ENCODE results near the gene BCL11B. TPM values are rescaled to one million over a fixed set of nuclear protein-coding genes. Genes with fewer than 3 reads are reported as not detected.

BCL11B gene
- total RNA-seq, 2 experiments from 2014 or later, result 62.1 to 66.2 TPM

DNA sequence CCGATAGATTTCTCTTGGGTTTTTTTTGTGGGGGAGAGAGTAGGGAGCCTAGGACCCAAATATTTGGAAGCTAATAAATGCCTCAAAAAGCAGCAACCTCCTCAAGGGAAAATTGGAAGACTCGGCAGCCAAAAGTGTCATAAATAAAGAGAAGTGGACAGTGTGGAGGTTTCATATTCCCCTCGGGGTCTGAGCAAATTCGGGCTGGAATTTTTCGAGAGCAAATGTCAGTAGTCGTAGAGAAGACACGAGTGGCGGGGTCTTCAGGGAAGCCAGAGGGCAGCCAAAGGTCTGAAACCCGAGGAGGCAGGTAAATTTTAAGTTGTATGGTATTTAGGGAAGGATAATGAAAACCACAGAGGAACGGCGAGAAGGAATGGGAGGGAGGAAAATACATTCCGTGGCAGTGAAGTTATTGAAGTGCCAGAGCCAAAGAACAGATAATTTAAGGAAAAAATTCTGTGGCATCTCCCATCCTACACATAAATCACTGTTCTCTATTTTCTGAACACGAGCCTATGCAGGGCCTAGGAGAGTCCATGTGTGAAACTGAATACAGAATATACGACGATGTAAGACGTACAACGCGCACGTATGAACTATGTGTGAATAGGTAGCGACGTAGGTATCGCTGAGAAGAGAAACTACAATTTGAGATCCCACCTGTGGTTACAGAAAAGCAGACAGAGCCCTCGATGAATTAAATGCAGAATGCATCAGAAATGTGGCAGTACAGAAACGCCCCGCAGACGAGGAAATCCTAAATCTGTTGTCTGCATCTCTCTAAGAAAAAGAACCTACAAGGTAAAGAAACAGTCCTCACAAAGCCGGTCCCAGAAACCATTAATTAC, 12.9 kb downstream of the BCL11B start:
- Mint-ChIP-seq H3K4me1 (peaks cover 96% of the 10 kb centered on the region), H3K36me3 (ENCODE audit: low read depth) (peaks cover 90% of the 10 kb centered on the region), H3K27me3 (no peaks in the 10 kb centered on the region), H3K9me3 (ENCODE audit: low read depth) (no peaks in the 10 kb centered on the region), H3K27ac (peak overlapping the region; percentile 99), H3K4me3 (peak overlapping the region; percentile 87)
- ATAC-seq (peak; percentile 42), DNase-seq (peak; percentile 59)
- ChIA-PET POLR2A (no interaction called here), CTCF (interaction anchor here (1.2 kb wide), 1 partner anchor 16 kb away, joined by 3 read pairs; no protein-coding TSS in a partner anchor)
- intact Hi-C loops (cut with DNase I, micrococcal nuclease), result loop anchor here (1.0 kb wide), 2 partner anchors 8 kb away; no protein-coding TSS in a partner anchor

DNA sequence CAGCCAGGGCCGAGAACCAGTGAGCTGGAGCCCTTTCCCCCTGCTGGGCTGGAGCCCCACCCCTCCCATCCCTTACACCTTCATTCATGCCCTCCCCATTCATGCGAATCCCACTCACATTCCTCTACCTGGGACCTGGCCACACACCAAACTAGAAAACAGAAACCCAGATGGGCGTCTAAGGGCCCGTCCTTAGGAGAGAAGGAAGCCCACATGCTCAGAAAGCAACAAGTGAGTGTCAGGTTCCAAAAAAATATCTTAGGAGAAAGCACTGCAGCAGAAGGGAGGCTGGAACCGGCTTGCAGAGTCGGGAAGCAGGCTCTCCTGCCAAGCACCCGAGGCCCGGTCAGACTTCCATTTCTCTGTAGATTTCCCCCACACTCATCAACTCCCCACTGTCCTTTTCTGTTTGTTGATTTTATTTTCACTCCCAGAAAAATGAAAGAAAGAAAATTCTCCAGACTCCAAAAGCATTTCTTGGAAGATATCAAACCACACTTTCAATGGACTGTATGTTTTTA, 13.6 kb downstream of the BCL11B start:
- peak; percentile 23 for DNase-seq
- ChIA-PET CTCF (interaction anchor here (1.0 kb wide), 1 partner anchor 8 kb away, joined by 3 read pairs; no protein-coding TSS in a partner anchor), POLR2A (no interaction called here)
- intact Hi-C loops (cut with DNase I, micrococcal nuclease), result no loop called here
- ATAC-seq, result no peak
- peaks cover 90% of the 10 kb centered on the region for H3K36me3 Mint-ChIP-seq (ENCODE audit: low read depth)
- peak overlapping the region; percentile 99 for H3K27ac Mint-ChIP-seq
- peaks cover 96% of the 10 kb centered on the region for H3K4me1 Mint-ChIP-seq
- H3K27me3 Mint-ChIP-seq, result no peaks in the 10 kb centered on the region
- no peaks in the 10 kb centered on the region for H3K9me3 Mint-ChIP-seq (ENCODE audit: low read depth)
- H3K4me3 Mint-ChIP-seq, result peak overlapping the region; percentile 87

DNA sequence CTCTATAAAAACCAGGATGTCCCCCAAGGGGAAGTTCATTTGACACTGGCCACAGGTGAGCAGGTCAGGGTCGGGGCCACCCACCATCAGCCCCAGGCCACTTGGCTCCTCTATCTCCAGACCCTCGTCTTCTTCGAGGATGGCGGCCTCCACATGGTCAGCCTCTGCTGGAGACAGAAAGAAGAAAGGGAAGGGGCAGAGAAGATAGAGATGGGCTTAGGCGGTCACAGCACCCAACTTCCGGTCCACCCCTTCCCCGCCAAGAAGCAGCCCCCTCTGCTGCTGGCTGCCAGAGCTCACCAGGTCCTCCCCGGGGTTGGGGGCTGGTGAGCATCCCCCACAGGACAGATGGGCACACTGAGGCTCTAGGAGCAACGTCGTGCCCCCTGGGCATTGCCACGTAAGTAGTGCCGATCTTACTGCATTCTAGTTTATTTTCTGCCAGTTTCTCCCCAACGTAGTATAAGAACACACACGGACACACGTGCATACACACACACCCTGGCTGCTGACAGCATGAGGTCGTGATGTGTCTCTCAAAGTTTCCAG, 14.2 kb downstream of the BCL11B start:
- Mint-ChIP-seq H3K9me3 (ENCODE audit: low read depth) (no peaks in the 10 kb centered on the region), H3K36me3 (ENCODE audit: low read depth) (peaks cover 90% of the 10 kb centered on the region), H3K27ac (peak overlapping the region; percentile 99), H3K4me1 (peaks cover 97% of the 10 kb centered on the region), H3K27me3 (no peaks in the 10 kb centered on the region), H3K4me3 (peak overlapping the region; percentile 87)
- ChIA-PET CTCF (interaction anchor here (0.6 to 1.8 kb wide), 6 partner anchors 9 to 66 kb away, joined by 3 to 7 read pairs (median 4); no protein-coding TSS in a partner anchor), POLR2A (no interaction called here)
- DNase-seq (peak; percentile 51), ATAC-seq (no peak)
- intact Hi-C loops (cut with DNase I, micrococcal nuclease), result no loop called here

DNA sequence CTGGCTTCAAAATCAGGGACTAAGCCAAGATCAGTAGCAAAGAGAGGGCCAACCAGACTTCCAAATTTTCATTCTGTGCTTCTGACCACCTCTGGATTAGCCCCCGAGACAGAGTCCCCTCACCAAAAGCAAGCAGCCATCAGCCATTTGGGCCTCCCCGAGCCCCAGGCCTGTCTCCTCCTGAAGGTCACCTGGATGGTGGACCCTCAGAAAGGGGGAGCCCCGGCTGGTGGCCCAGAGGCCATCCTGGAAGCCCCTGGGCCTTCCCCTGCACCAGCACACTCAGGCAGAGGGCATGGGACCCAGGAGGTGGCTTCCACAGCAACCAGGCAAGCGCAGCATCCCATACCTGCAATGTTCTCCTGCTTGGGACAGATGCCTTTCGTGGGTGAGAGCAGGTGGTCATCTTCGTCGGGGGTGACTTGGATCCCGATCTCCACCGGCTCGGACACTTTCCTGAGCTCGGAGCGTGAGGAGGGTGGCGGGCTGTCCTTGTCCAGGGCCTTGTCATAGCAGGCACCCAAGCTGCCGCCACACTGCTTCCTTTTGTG, 14.8 kb downstream of the BCL11B start:
- H3K27ac Mint-ChIP-seq, result peak overlapping the region; percentile 99
- peaks cover 97% of the 10 kb centered on the region for H3K4me1 Mint-ChIP-seq
- ChIA-PET CTCF (interaction anchor here (0.6 to 1.8 kb wide), 6 partner anchors 9 to 66 kb away, joined by 3 to 7 read pairs (median 4); no protein-coding TSS in a partner anchor), POLR2A (interaction anchor here (0.6 to 1.3 kb wide), 2 partner anchors 15 to 27 kb away, joined by 3 to 4 read pairs; partner anchors contain the start of gene BCL11B)
- intact Hi-C loops (cut with DNase I, micrococcal nuclease), result no loop called here
- H3K36me3 Mint-ChIP-seq (ENCODE audit: low read depth), result peaks cover 88% of the 10 kb centered on the region
- peak; percentile 24 for DNase-seq
- peak overlapping the region; percentile 87 for H3K4me3 Mint-ChIP-seq
- no peaks in the 10 kb centered on the region for H3K9me3 Mint-ChIP-seq (ENCODE audit: low read depth)
- ATAC-seq, result no peak
- H3K27me3 Mint-ChIP-seq, result no peaks in the 10 kb centered on the region

DNA sequence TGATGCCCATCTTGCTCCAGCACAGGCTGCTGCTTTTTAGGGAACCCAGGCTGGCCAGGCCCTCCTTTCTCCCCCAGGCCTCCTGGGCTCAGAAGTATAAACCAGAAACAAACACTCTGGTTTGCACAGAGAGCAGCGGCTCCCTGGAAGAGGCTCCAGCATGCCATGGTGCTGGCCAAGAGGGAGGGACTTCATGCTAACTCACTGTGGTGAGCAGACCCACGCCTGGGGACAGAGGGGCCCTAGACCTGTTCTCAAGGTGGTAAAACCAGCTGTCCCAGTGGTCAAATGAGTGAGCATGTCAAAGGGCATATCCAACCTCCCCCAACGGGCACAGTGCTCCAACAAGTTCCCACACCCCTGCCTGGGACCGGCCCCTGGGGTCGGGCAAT, 15.5 kb downstream of the BCL11B start:
- peaks cover 97% of the 10 kb centered on the region for H3K4me1 Mint-ChIP-seq
- peak; percentile 31 for DNase-seq
- intact Hi-C loops (cut with DNase I, micrococcal nuclease), result no loop called here
- H3K27me3 Mint-ChIP-seq, result no peaks in the 10 kb centered on the region
- peak overlapping the region; percentile 87 for H3K4me3 Mint-ChIP-seq
- no peak for ATAC-seq
- H3K27ac Mint-ChIP-seq, result peak overlapping the region; percentile 99
- H3K36me3 Mint-ChIP-seq (ENCODE audit: low read depth), result peaks cover 86% of the 10 kb centered on the region
- POLR2A ChIA-PET, result interaction anchor here (1.3 kb wide), 1 partner anchor 15 kb away, joined by 4 read pairs; the partner anchor contains the start of gene BCL11B
- H3K9me3 Mint-ChIP-seq (ENCODE audit: low read depth), result no peaks in the 10 kb centered on the region
- CTCF ChIA-PET, result interaction anchor here (1.3 to 1.8 kb wide), 3 partner anchors 10 to 12 kb away, joined by 4 to 7 read pairs (median 4); no protein-coding TSS in a partner anchor

DNA sequence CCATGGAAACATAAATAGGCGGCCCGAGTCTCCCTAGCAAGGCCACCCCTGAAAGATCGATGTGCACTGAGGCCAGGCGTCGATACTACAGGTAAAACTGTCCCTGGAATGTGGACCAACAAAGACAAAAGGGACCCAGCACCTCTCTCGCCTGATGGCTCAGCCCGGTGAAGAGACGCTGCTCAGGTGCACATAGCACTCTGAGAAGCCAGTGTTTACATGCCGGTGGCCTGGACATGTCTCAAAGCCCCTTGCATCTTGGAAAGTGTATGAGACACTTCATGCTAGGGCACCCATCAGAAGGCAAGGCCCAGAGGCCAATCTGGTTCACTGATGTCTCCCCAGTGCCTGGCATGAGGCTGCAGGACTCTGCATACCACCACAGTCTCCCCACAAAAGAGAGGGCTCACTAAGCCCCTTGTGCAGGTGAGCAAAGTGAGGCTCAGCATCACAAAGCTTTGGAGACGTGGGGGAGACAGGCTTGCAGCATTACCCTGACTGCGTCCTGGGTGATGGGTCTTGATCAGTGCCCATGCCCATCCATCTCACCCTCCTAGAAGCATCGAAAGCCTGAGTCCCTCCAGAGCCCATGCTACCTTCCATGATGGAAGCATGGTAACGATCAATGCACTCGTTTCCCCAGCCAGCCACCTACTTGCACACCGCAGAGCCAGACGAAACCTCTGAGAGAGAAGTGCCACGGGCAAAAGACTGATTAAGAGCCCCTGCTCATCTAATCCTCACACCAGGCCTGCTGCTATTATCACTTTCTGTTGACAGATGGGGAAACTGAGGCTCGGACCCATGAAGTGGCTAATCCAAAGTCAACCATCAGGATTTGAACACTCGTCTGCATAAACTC, 16.1 kb downstream of the BCL11B start:
- H3K36me3 Mint-ChIP-seq (ENCODE audit: low read depth), result peaks cover 86% of the 10 kb centered on the region
- H3K27ac Mint-ChIP-seq, result peak overlapping the region; percentile 99
- CTCF ChIA-PET, result interaction anchor here (0.7 to 2.9 kb wide), 5 partner anchors 11 to 776 kb away, joined by 3 to 32 read pairs (median 7); no protein-coding TSS in a partner anchor
- H3K4me1 Mint-ChIP-seq, result peaks cover 98% of the 10 kb centered on the region
- H3K27me3 Mint-ChIP-seq, result no peaks in the 10 kb centered on the region
- intact Hi-C loops (cut with DNase I, micrococcal nuclease), result no loop called here
- H3K9me3 Mint-ChIP-seq (ENCODE audit: low read depth), result no peaks in the 10 kb centered on the region
- peak overlapping the region; percentile 87 for H3K4me3 Mint-ChIP-seq
- ATAC-seq (no peak), DNase-seq (peak; percentile 27)
- POLR2A ChIA-PET, result interaction anchor here (1.3 kb wide), 1 partner anchor 16 kb away, joined by 4 read pairs; the partner anchor contains the start of gene BCL11B

DNA sequence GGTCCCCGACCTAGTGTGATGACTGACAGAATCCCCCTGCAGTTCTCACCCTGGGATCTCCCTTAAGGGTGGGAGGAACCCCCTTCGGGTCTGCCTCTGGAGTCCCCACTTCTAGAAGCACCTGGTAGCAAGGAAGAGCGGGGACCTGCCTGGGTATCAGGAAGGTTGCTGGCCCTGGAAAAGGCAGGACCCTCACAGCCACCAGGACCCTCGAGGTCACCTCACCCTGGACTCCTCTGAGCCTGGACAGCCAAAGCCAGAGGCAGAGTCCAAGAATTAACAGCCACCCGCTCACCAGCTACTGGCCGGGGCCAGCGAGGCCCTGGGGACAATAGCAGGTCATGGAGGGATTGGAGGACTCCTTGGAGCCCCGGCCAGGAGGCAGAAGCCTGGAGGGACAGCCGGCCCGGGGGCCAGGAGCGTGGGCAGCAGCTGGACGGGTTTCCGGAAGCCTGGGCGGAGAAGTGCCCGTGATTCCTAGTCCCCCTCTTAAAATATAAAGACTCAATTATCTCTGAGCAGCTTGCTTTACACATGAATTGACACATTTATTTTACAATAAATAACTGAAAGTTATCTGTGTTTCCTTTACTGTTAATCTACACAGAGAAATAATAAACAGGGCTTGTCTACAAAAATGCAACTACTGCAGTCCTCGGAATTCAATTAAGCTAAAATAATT, 17.5 kb downstream of the BCL11B start:
- intact Hi-C loops (cut with DNase I, micrococcal nuclease), result no loop called here

DNA sequence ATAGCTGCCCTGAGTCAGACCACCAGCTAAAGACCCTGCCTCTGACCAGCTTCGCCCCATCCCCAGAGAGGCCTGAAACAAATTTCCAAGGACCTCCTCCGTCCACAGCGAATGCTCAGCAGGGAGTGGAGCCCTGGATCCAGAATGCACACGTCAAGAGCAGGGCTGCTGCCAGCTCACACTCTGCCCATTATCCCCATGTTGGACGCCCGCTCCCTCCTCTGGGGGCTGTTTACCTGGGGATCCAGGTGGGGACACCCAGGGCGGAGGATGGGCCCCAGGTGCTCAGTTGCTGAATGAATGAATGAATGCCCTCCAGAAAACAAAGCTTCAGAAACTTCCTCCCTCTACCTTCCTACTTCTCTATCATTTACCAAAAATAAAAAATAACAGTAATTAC, 18.1 kb downstream of the BCL11B start:
- Mint-ChIP-seq H3K4me1 (peaks cover 98% of the 10 kb centered on the region), H3K4me3 (peak overlapping the region; percentile 62), H3K36me3 (ENCODE audit: low read depth) (peaks cover 79% of the 10 kb centered on the region), H3K27ac (peak overlapping the region; percentile 88), H3K27me3 (no peaks in the 10 kb centered on the region), H3K9me3 (ENCODE audit: low read depth) (no peaks in the 10 kb centered on the region)
- DNase-seq (no peak), ATAC-seq (no peak)
- ChIA-PET CTCF (interaction anchor here (1.0 to 2.9 kb wide), 7 partner anchors 8 to 39 kb away, joined by 3 to 32 read pairs (median 4); no protein-coding TSS in a partner anchor), POLR2A (interaction anchor here (0.8 to 1.3 kb wide), 4 partner anchors 9 to 19 kb away, joined by 3 to 4 read pairs (median 4); no protein-coding TSS in a partner anchor)
- intact Hi-C loops (cut with DNase I, micrococcal nuclease), result loop anchor here in 1 of 2 experiments (1.0 kb wide), 1 partner anchor 7 kb away; no protein-coding TSS in a partner anchor

More for the DNA sequence above, 17.5 kb downstream of the BCL11B start:
- Mint-ChIP-seq H3K27ac (peak overlapping the region; percentile 88), H3K36me3 (ENCODE audit: low read depth) (peaks cover 81% of the 10 kb centered on the region), H3K27me3 (no peaks in the 10 kb centered on the region), H3K9me3 (ENCODE audit: low read depth) (no peaks in the 10 kb centered on the region), H3K4me1 (peaks cover 98% of the 10 kb centered on the region), H3K4me3 (peak overlapping the region; percentile 62)
- DNase-seq (peak; percentile 15), ATAC-seq (no peak)
- ChIA-PET POLR2A (interaction anchor here (1.0 kb wide), 1 partner anchor 9 kb away, joined by 3 read pairs; no protein-coding TSS in a partner anchor), CTCF (interaction anchor here (0.8 to 2.9 kb wide), 10 partner anchors 8 to 1115 kb away, joined by 3 to 32 read pairs (median 4); no protein-coding TSS in a partner anchor)

DNA sequence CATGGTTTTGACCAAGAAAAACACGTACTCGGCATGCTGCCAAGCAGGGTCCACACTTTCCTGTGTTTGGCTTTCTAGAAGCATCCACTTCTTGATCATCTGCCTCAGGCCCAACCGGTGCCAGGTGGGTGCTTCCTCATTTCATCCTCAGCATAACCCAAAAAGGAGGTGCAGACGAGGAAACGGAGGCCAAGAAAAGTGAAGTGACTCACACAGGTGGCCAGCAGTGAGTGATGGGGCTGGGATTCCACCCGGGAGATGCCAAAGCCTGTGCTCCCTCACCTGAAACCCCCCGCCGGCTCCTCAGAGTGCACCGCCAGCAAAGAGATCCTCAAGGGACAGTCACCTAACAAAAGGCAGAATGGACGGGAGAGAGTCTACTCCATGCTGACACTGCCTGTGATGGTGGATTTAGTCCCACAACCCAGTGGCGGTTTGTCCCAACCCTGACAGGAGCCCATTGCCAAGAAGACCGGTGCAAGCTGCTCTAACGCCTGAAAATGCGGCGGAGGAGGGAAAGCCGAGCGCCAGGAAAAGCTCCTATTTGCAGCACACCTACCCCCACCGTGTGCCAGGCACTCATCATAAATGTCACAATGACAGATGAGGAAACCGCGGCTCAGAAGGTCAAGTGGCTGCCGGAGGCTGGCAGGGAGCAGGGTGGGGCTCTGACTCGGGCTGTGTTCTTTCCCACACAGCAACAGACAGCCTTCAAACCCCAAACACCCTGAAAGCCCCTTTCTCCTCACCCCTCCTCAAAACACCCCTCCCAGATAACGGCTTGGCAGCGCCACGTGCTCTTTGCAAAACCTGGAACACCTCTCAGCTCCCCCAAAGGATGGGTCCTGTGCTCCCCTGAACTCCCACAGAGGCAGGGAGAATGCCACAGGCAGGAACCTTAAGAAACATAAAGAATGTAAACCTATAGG, 18.8 kb downstream of the BCL11B start:
- Mint-ChIP-seq H3K4me1 (peaks cover 98% of the 10 kb centered on the region), H3K27me3 (no peaks in the 10 kb centered on the region), H3K9me3 (ENCODE audit: low read depth) (no peaks in the 10 kb centered on the region), H3K4me3 (peak overlapping the region; percentile 62), H3K27ac (peak overlapping the region; percentile 88), H3K36me3 (ENCODE audit: low read depth) (peaks cover 79% of the 10 kb centered on the region)
- ChIA-PET POLR2A (interaction anchor here (0.6 to 1.3 kb wide), 5 partner anchors 9 to 19 kb away, joined by 3 to 4 read pairs (median 4); partner anchors contain the start of gene BCL11B), CTCF (interaction anchor here (0.6 to 2.9 kb wide), 9 partner anchors 9 to 179 kb away, joined by 3 to 32 read pairs (median 4); no protein-coding TSS in a partner anchor)
- DNase-seq, result peak; percentile 81
- intact Hi-C loops (cut with DNase I, micrococcal nuclease), result loop anchor here in 1 of 2 experiments (1.0 kb wide), 1 partner anchor 8 kb away; no protein-coding TSS in a partner anchor
- ATAC-seq, result peak; percentile 47

Measured in activated CD4-positive, alpha-beta T cell treated with anti-CD3 and anti-CD28 coated beads for 36 hours (primary cell).